Mesothelial cell of epicardium (in vitro differentiated cells): ENCODE results near the gene NME7. TPM values are rescaled to one million over a fixed set of nuclear protein-coding genes. Genes with fewer than 3 reads are reported as not detected.

Source experiments
- DNase-seq, 2 experiments: peaks; one replicate each; pipeline ENCODE4 v3.0.0; 2021; ENCODE audit warnings: low spot score in 2 of 2; ENCODE audit not compliant: unreplicated experiment in 2 of 2
- H3K27ac Mint-ChIP-seq: 2 replicates; pipeline ENCODE4 v1.8.0; 2021; ENCODE audit warnings: mixed read lengths
- H3K27me3 Mint-ChIP-seq: 2 replicates; pipeline ENCODE4 v1.8.0; 2021; ENCODE audit warnings: low read depth, mixed read lengths
- H3K36me3 Mint-ChIP-seq: 2 replicates; pipeline ENCODE4 v1.8.0; 2021; ENCODE audit warnings: mixed read lengths
- H3K4me1 Mint-ChIP-seq: 2 replicates; pipeline ENCODE4 v1.8.0; 2021; ENCODE audit warnings: mixed read lengths
- H3K4me3 Mint-ChIP-seq: 2 replicates; pipeline ENCODE4 v1.8.0; 2021; ENCODE audit warnings: mild to moderate bottlenecking, moderate library complexity, mixed read lengths
- H3K9me3 Mint-ChIP-seq: 2 replicates; pipeline ENCODE4 v1.8.0; 2021; ENCODE audit warnings: mixed read lengths
- CTCF ChIP-seq: fragments of 200-600 bp; sonication (generic); IDR thresholded peaks from one replicate; pipeline ENCODE4 v1.5.0; 2021; ENCODE audit warnings: antibody characterized with exemption; ENCODE audit not compliant: unreplicated experiment
- total RNA-seq: library from RNA; stranded (reverse); gene quantifications from 3 replicates; pipeline ENCODE4 v1.2.1, GENCODE V29; 2021

Gene NME7
- total RNA-seq, 1 donor from 2014 or later = 28.9 TPM

- DNase-seq = no peak
- TF ChIP-seq CTCF = no peak
- Mint-ChIP-seq H3K9me3 (peaks cover 4% of the 10 kb centered on the region), H3K27ac (no peak overlapping the region), H3K4me3 (no peak overlapping the region), H3K4me1 (peaks cover 15% of the 10 kb centered on the region), H3K36me3 (peaks cover 5% of the 10 kb centered on the region), H3K27me3 (no peaks in the 10 kb centered on the region)
Measured at GRCh38 chr1:169212088-169212487, 155.5 kb downstream of the NME7 start.

GRCh38 chr1:169207797-169208520 is 159.6 kb downstream of the NME7 start:
- H3K27ac Mint-ChIP-seq = peak overlapping the region; percentile 93
- H3K27me3 Mint-ChIP-seq = no peaks in the 10 kb centered on the region
- no peak for DNase-seq
- H3K4me3 Mint-ChIP-seq = no peak overlapping the region
- TF ChIP-seq CTCF = no peak
- H3K4me1 Mint-ChIP-seq = peaks cover 19% of the 10 kb centered on the region
- no peaks in the 10 kb centered on the region for H3K36me3 Mint-ChIP-seq
- H3K9me3 Mint-ChIP-seq = no peaks in the 10 kb centered on the region

DNA sequence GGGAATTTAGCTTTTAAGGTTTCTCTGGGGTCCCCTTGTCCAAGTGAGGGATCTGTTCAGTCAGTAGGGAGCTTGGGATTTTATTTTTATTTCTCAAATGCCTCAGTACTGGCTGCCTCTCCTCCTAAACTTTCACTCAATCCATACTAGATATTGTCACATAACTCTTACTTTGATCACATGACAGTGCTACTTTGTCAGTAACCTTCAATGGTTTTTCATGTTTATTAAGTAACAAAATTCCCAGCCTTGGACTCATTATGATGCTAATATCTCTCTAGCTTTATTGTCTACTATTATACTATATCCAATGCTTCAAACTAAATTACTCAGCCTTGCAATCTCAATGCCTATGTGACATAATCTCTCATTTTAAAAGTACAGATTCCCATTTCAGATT is 163.4 kb downstream of the NME7 start:
- H3K4me1 Mint-ChIP-seq = peaks cover 19% of the 10 kb centered on the region
- peaks cover 4% of the 10 kb centered on the region for H3K36me3 Mint-ChIP-seq
- H3K9me3 Mint-ChIP-seq = no peaks in the 10 kb centered on the region
- no peak overlapping the region for H3K27ac Mint-ChIP-seq
- TF ChIP-seq CTCF = no peak
- no peak for DNase-seq
- H3K27me3 Mint-ChIP-seq = no peaks in the 10 kb centered on the region
- no peak overlapping the region for H3K4me3 Mint-ChIP-seq

DNA sequence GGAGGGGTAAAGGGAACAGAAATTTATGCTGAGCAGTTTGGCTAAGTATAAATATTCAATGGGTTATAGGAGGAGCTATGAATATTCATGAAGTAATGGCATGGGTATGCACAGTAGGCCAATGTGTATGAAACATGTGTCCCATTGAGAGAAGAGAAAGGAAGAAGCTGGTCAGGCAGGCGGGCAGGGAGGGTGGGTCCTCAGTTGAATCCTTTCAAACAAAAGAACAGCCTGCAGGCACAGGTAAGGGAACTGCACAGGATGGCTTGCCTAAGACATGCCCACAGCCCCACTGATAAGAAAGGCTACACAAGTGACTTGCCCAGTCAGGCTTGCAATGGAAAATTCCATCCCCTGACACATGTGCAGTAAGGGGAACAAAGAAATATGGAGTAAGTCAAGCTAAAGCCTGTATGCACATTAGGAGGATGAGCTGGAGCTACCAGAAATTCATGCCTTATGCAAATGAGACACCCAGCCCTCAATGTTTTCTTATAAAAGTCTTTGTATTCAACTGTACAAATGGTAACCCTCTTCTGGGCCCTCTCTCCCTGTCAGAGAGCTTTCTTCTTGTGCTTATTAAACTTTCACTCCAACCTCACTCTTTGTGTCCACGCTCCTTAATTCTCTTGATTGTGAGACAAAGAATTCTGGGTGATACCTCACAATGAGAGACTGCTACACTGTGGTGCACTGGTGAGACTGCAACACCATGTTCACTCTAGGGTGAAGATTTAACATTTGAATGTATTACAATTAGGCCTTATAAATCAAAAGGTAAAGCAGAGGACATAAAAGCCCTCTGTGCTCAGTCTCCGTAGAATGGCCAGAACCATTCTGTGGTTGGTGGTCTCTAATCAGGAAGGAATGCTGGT is 164.6 kb downstream of the NME7 start:
- no peaks in the 10 kb centered on the region for H3K27me3 Mint-ChIP-seq
- no peak overlapping the region for H3K27ac Mint-ChIP-seq
- TF ChIP-seq CTCF = no peak
- peaks cover 7% of the 10 kb centered on the region for H3K36me3 Mint-ChIP-seq
- peaks cover 13% of the 10 kb centered on the region for H3K4me1 Mint-ChIP-seq
- H3K4me3 Mint-ChIP-seq = no peak overlapping the region
- no peak for DNase-seq
- H3K9me3 Mint-ChIP-seq = peaks cover 5% of the 10 kb centered on the region

DNA sequence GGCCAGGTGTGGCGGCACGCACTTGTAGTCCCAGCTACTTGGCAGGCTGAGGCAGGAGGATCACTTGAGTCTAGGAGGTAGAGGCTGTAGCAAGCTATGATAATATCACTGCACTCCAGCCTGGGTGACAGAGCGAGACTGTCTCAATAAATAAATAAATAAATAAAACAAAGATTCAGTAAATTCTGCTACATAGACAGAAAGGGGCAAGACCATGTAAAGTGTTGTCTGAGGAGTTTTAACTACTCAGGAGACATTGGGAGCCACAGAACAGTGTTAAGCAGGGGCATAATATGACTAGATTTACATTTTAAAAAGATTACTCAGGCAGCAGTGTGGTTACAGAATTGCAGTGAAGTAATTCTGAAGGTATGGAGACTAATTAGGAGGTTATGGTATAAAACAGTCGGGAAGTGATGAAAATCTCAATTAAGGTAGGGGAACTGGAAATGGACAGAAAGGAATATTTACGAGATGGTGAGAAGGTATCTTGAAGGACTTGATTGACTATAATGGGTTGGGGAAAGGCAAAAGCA is 166.4 kb downstream of the NME7 start:
- Mint-ChIP-seq H3K4me3 (no peak overlapping the region), H3K4me1 (peaks cover 2% of the 10 kb centered on the region), H3K36me3 (peaks cover 15% of the 10 kb centered on the region), H3K27ac (no peak overlapping the region), H3K27me3 (no peaks in the 10 kb centered on the region), H3K9me3 (peaks cover 14% of the 10 kb centered on the region)
- TF ChIP-seq CTCF = no peak
- no peak for DNase-seq
